A549 treated with Hydrocortisone at 1 μM for 4 hours (cell line): ENCODE results near the gene MCC. TPM values are rescaled to one million over a fixed set of nuclear protein-coding genes. Genes with fewer than 3 reads are reported as not detected.

Experiments used
- total RNA-seq: library from RNA; stranded (reverse); fragments of 200-300 nt; extraction: Qiagen RNA extraction; gene quantifications from 5 replicates; pipeline ENCODE4 v1.2.3, GENCODE V29; 2022

MCC gene
- 0.14 to 0.43 TPM (median 0.22 TPM) in 5 replicates for total RNA-seq

DNA sequence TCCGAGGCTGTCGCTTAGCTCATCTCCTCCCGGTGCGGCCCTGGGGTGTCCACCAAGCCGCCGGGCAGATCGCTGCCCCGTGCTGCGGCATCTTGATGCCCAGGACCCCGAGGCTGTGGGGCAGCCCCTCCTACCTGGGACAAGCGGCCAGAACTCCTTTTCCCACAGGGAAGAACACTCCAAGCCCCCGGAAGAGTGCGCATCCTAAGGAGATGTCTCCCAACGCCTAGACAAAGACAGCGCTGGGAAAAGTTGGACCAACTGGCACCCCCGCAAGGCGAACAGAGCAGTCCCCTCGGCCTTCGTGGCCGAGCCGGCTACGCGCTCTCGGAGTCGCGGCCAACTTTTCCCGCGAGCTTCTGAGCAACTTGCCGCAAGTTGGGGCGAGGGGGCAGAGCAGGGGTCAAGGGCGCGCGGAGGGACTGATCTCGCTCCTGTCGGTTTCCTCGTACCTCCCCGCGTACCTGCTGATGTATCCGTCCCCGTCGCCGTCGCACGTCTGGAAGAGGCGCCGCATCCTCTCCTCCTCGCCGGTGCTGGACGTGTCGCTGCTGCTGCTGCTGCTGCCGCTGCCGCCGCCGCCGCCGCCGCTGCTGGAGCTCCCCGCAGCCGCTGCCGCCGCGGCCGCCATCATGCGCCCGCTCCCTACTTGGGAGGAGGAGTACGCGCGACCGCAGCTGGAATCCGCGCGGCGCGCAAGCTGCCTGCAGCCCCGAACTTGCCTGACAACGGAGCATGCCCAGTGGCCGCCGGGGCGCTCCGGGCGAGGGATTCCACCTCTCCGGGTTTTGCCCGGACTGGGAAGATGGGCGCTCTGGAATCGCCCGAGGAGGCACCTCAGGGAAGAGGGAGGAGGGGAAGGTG, at the start of gene MCC:
MCC (minus strand) TSS at position 673 of the 864 bp plus-strand sequence.

DNA sequence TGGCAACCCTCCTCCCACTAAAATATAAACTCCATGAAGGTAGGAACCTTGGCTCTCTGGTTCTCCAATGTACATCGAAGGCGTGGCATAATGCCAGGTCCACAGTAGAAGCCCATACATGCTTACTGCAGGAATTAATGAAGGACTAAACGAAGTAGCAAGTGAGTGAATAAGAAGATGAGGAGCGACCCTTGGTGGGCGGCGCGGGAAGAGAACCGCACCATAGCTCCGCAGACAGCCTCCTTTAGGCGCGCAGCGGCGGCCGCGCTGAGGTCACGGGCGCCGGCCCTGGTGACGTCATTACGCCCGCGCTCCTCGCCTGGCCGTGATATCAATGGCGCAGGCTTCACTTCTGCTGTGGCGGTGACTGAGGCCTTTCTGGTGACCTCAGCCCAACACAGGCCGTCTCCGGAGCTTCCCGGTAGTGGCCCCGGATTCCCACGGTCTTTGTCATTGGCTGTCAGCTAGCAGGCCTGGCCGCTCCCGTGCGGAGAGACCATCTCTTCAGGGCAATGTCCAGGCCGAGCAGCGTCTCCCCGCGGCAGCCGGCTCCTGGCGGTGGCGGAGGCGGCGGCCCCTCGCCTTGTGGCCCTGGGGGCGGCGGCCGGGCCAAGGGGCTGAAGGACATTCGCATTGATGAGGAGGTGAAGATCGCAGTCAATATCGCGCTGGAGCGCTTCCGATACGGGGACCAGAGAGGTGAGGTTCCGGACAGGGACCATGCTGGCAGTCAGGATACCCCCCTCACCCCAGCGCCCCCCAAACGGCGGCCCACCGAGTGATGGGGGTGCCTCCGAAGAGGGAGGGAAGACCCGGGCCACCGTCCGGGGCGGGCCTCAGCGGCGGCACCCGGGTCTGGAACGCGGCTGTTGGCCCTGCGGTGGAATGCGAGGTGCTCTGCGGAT, 25.4 kb upstream of the MCC start, which contains the start of gene YTHDC2:
YTHDC2 (plus strand) TSS at position 311 of the 905 bp plus-strand sequence; CDS start at position 513, 202 bp downstream.

DNA sequence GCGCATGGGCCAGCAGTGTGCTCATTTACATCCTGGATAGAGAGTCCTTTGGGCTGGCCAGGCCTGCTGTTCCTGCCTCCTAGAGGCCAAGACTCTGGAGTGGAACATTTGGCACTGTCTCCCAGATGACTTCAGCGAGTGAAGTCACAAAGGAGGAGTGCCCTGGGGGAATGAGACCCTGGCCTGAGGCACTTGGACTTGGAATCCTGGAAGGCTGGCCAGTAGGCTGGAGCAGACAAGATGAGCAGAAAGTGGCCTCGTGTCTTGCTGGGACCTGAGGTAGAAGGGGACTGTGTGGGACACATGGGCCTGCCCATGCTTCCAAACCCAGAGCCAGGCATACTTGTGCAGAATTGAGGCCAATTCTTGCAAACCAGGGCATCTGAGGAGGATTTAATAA, 53.4 kb downstream of the MCC start, which contains the start of gene TSSK1B:
TSSK1B (minus strand) TSS at position 101 of the 400 bp plus-strand sequence. CDS start 150 bp downstream, outside the sequence.

DNA sequence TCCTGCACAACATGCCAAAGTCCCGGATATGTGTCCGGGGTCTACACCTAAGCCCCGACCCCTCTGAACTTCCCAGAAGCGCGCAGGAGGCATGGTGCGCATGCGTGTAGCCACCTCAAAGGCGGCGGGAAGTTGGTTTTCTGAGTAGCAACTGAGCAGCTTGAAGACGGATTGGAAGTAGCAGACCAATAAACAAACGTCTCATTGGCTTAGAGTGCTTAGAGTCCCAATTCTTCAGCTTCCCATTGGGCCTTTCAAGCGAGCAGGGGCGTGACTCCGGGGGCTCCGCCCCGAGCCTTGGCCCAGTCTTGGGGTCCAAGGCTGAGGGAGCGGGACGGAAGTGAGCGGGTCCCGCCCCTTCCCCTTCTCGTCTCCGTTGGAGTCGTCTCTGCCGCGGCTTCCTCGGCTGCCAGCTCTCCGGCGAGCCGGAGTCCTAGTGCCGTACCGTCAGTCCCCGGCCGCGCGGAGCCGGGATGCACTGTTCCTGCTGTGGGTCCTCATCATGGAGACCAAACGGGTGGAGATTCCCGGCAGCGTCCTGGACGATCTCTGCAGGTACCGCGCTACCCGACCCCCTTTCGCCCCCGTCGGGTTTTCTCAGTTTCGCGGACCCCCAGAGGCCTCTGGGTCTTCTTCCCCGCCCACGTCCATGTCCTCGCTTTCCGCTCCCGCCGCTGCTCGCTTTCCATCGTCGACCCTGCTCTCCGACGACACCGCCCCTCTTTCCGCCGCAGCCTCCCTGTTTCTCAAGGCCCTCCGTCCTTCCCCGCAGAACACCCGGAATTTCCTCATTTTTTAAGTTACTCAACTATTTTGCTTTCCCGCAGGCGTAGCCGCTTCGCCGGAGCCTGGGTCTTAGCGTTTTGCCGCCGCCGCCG, 511.6 kb downstream of the MCC start, which contains the start of gene DCP2:
DCP2 (plus strand) TSS at position 367 of the 878 bp plus-strand sequence; CDS start at position 503, 136 bp downstream.

Other genes starting within 250 kb of the MCC start
- not detected in 5 replicates for gene TSSK1B, start 53.5 kb downstream of the MCC start, total RNA-seq
- 5.2 to 9.4 TPM (median 7.5 TPM) in 5 replicates for gene YTHDC2, start 25.2 kb upstream of the MCC start, total RNA-seq